Activated effector memory CD4-positive, alpha-beta T cell treated with anti-CD3 and anti-CD28 coated beads, Interleukin-2, amount 50 U/mL, for 16 hours (primary cell): ENCODE results near the gene ADAMTS12.
A peak's percentile ranks its signal among the peaks of the same experiment; 100 is the strongest.

Source experiments
- DNase-seq: peaks from one replicate; pipeline ENCODE4 v3.0.0-alpha.2; 2020

ADAMTS12 gene

GRCh38 chr5:33901156-33901555, 9.4 kb upstream of the ADAMTS12 start:
- no peak for DNase-seq

- DNase-seq, result no peak
Observed at GRCh38 chr5:33894566-33894965, 2.8 kb upstream of the ADAMTS12 start.

DNA sequence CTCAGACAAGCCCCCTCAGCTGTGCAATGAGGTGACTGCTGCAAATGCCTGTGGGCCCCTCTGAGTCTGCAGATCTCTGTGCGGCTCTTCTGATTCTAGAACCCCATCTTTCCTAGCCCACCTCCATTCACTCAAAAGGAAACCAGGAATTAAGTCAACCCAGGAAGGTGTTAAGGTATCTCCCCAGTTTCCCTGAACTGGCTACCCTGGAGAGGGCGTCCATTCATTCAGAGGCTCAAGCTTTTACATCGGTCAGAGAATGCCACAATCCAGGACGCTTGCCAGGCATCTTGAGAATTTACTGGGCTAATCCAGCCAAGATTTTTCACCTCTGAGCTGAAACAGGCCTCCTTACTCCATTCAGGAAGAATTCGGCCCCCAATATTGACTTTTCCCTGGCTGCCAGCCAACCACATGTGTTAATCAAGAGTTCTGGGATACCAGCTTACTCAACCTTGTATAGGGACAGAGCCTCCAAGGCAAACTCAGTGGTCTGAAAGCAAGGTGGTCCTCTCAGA, 889 bp upstream of the ADAMTS12 start:
- DNase-seq, result no peak

GRCh38 chr5:33891446-33891787, 373 bp downstream of the ADAMTS12 start:
- no peak for DNase-seq

GRCh38 chr5:33890131-33891032, 1.4 kb downstream of the ADAMTS12 start:
- no peak for DNase-seq

DNA sequence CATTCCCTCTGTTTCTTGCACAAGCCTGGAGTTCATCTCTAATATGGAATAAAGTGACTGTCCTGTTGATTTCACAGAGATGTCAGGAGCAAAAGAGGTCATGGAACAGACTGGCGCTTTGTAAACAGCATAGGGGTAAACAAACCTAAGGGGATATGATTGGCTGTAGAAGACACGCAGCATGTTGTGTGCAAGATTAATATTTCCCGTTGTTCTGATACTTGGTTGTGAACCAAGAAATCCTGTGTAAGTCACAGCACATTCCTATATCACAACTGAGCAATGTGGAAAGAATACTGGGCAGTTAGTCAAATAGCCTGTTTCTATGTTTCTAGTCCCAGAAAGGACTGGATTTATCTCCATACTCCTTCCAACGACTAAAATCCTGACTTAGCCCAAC, 3.2 kb downstream of the ADAMTS12 start:
- no peak for DNase-seq

- no peak for DNase-seq
Observed at GRCh38 chr5:33887268-33887667, 4.5 kb downstream of the ADAMTS12 start.

DNA sequence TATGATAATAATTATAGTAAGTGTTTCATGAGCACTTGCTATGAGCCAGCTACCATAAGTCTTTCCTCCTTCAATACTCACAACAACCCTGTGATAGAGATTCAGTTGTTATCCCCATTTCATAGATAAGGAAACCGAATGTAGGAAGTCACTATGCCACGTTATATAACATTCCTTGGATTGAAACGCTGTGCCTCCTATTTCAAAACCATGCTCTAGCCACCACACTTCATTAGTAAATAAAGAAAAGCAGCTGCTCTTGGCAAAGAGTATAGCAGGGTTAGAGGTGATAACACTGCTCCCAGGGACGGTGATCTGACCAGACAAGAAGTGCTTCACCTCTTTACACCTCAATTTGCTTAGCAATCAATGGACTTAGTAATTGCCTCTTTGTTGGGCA, 5.5 kb downstream of the ADAMTS12 start:
- no peak for DNase-seq

GRCh38 chr5:33885679-33886078, 6.1 kb downstream of the ADAMTS12 start:
- DNase-seq, result no peak

- no peak for DNase-seq
Observed at GRCh38 chr5:33883482-33883881, 8.3 kb downstream of the ADAMTS12 start.

GRCh38 chr5:33880319-33880718, 11.5 kb downstream of the ADAMTS12 start:
- no peak for DNase-seq

GRCh38 chr5:33877449-33877848, 14.3 kb downstream of the ADAMTS12 start:
- no peak for DNase-seq

GRCh38 chr5:33867241-33867640, 24.5 kb downstream of the ADAMTS12 start:
- no peak for DNase-seq

GRCh38 chr5:33859177-33859576, 32.6 kb downstream of the ADAMTS12 start:
- DNase-seq, result peak; percentile 67

DNA sequence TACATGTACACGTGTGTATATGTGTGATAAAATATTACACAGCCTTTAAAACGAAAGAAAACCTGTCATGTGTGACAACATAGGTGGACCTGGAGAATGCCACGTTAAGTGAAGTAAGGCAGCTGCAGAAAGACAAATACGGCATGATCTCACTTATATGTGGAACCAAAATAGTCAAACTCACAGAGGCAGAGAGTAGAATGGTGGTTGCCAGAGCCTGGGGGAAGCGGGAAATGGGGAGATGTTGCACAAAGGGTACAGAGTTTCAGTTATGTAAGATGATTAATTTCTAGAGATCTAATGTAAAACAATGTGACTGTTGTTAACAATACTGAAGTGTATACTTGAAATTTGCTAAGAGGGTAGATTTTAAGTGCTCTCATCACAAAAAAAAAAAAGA, 34.8 kb downstream of the ADAMTS12 start:
- no peak for DNase-seq

- DNase-seq, result no peak
Observed at GRCh38 chr5:33855396-33855795, 36.4 kb downstream of the ADAMTS12 start.

DNA sequence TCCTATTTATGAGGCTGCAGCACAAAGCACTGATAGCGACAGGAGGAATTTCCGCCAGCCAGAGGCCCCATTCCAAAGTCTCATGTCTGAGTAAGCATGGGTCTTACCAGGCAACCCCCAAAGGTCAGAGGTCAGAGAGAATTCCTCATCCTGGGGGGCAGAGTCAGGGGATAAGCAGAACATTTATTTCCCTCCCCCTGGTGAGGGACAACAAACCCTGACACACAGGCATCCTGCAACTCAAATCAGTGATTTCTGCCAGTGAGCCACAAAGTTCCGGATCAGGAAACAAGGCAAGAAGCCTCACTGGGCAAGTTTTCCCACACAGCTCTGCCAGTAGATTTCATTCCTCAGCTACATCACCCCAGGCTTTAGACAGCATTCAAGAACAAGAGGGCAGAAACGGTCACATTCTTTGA, 37.0 kb downstream of the ADAMTS12 start:
- DNase-seq, result no peak

DNA sequence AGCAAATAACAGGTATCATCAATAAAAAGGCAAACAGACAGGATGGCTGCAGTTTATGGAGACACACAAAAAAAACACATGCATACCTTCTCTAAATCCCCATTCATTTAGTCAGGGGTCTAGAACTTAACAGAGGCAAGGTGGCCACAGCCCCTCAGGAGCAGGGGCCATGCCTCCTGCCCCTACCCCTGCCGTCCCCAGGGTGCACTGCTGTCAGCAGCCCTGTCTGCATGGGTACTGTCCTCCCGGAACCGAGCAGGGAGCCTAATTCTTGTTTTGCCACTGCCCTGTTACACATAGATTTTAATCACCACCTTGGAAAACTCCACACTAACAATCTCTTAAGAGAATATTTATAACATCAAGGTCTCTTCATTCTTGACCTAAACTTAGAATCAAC, 39.0 kb downstream of the ADAMTS12 start:
- DNase-seq, result no peak

- no peak for DNase-seq
Observed at GRCh38 chr5:33852319-33852718, 39.5 kb downstream of the ADAMTS12 start.

- DNase-seq, result peak; percentile 73
Observed at GRCh38 chr5:33850100-33850594, 41.6 kb downstream of the ADAMTS12 start.

GRCh38 chr5:33848554-33848953, 43.2 kb downstream of the ADAMTS12 start:
- no peak for DNase-seq

- DNase-seq, result no peak
Observed at GRCh38 chr5:33846851-33847250, 44.9 kb downstream of the ADAMTS12 start.

- DNase-seq, result no peak
Observed at GRCh38 chr5:33843579-33843978, 48.2 kb downstream of the ADAMTS12 start.

DNA sequence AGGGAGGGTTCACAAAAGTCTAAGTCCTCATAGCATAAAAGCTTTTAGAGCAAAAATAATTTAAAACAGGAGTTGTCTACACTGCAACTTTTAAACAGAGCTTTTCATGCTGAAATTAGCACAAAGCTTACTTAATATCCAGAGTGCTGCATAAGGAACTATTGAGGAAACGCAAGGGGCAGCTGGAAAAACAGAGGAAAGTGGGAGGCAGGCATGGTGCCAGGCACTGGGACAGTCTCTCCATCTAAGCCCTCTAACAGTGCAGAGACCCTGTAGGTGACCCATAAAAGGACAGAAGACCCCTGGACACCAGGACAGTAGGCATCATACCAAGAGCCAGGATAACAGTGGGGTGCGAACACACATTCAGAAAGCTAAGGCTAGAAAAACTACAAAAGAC, 49.3 kb downstream of the ADAMTS12 start:
- DNase-seq, result no peak

DNA sequence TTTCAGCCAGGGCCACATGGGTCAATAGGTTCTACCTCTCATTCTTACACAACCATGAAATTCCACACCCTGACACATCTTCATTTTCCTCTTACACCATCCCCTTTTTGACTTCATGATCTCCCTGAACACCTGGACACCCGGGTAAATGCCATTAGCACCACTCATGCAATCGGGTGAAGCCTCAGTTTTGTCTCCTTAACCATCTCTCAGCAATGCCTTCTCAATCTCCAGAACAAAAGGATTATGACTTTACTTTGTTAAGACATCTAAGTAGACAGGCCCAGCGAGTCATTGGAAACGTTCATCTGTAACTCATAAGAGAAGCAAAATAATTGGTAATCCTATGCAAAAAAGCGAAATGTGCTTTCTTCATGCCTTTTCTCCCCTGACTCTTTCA, 49.9 kb downstream of the ADAMTS12 start:
- no peak for DNase-seq
